Ovary (tissue), 3 donors: Measurements from ENCODE around the gene PNPLA2.

Experiments used
- CTCF ChIP-seq, 3 donors: fragments of 450-650 bp in 2 of 3; fragments of 200-600 bp in 1 of 3; IDR thresholded peaks; one replicate each; pipeline versions ENCODE4 v1.5.1 to v1.8.0; 2016 to 2022; ENCODE audit warnings: antibody characterized with exemption in 3 of 3, mild to moderate bottlenecking in 1 of 3
- EP300 ChIP-seq: sonication (generic); formaldehyde crosslinking; IDR thresholded peaks from one replicate; pipeline ENCODE4 v1.6.1; 2017; ENCODE audit warnings: antibody characterized with exemption
- POLR2A ChIP-seq: fragments of 450-650 bp; IDR thresholded peaks from one replicate; pipeline ENCODE4 v1.6.1; 2017; ENCODE audit warnings: antibody characterized with exemption, mild to moderate bottlenecking, moderate library complexity
- donor health status: DM: no; HTN: no; CAD: no.

- no peak for TF ChIP-seq CTCF (IDR thresholded peaks at IDR 0.05)
- TF ChIP-seq POLR2A: no peak
- no peak for TF ChIP-seq EP300
These were observed 18.9 kb upstream of the PNPLA2 start for GRCh38 chr11:799641-800316.
